H1 (cell line): ENCODE measurements around the gene USH2A. TPM values are rescaled to one million over a fixed set of nuclear protein-coding genes. Genes with fewer than 3 reads are reported as not detected.

Experiments
- CTCF ChIA-PET: fragments of 300-600 bp; sonication (Branson Sonifier 250); formaldehyde crosslinking; loops from one replicate; lab custom pipeline; 2021; ENCODE audit not compliant: partially characterized antibody; lab: Charles Lee
- POLR2A ChIA-PET: fragments of 300-600 bp; sonication (Branson Sonifier 250); formaldehyde crosslinking; loops from one replicate; lab custom pipeline; 2021; ENCODE audit warnings: inconsistent platforms; ENCODE audit not compliant: partially characterized antibody; lab: Charles Lee
- DNase-seq, 2 experiments: peaks; one replicate each; pipeline versions ENCODE4 v3.0.0 to v3.0.0-alpha.2; 2010 to 2022; ENCODE audit warnings: low spot score in 2 of 2, low read depth in 1 of 2, mixed read lengths in 1 of 2
- FAIRE-seq: peaks from 2 replicates; lab custom pipeline; 2011; peaks lifted over from hg19 to GRCh38; lab: Jason Lieb, UNC
- H2AFZ ChIP-seq: 2 replicates; pipeline ENCODE4 v1.8.1; 2012; ENCODE audit warnings: low read length, inconsistent platforms
- H2AK5ac ChIP-seq: 2 replicates; pipeline ENCODE4 v1.6.1; 2013; ENCODE audit warnings: low read depth, low read length
- H2BK120ac ChIP-seq: replicated peaks from 2 replicates; pipeline ENCODE3; 2013; ENCODE audit warnings: low read depth, low read length, inconsistent platforms
- H2BK12ac ChIP-seq: 2 replicates; pipeline ENCODE4 v1.6.1; 2013; ENCODE audit warnings: low read depth, low read length
- H2BK15ac ChIP-seq: 2 replicates; pipeline ENCODE4 v1.6.1; 2013; ENCODE audit warnings: low read length
- H2BK20ac ChIP-seq: 2 replicates; pipeline ENCODE4 v1.6.1; 2013; ENCODE audit warnings: low read length
- H2BK5ac ChIP-seq: 2 replicates; pipeline ENCODE4 v1.6.1; 2013; ENCODE audit warnings: low read depth, low read length
- H3K14ac ChIP-seq: 2 replicates; pipeline ENCODE4 v1.6.1; 2013; ENCODE audit warnings: inconsistent platforms; ENCODE audit not compliant: insufficient read length
- H3K18ac ChIP-seq: 2 replicates; pipeline ENCODE4 v1.6.1; 2013; ENCODE audit warnings: low read length; ENCODE audit errors: extremely low read depth
- H3K23ac ChIP-seq: 2 replicates; pipeline ENCODE4 v1.6.1; 2013; ENCODE audit warnings: inconsistent platforms; ENCODE audit not compliant: insufficient read length
- H3K23me2 ChIP-seq: 2 replicates; pipeline ENCODE4 v1.6.1; 2013; ENCODE audit warnings: low read depth, low read length
- H3K27ac ChIP-seq: 2 replicates; pipeline ENCODE4 v1.6.1; 2011; ENCODE audit warnings: low read depth, low read length, inconsistent platforms
- H3K27me3 ChIP-seq, 4 experiments: replicated peaks in 1 of 4; 1 replicate in 1 of 4; 2 replicates in 3 of 4; pipeline versions ENCODE4 v1.6.1 to v1.8.1; 2011 to 2013; ENCODE audit warnings: low read length in 3 of 4, mild to moderate bottlenecking in 3 of 4, inconsistent platforms in 2 of 4, mixed read lengths in 2 of 4, moderate library complexity in 1 of 4; ENCODE audit not compliant: control insufficient read depth in 3 of 4, insufficient read depth in 3 of 4; ENCODE audit errors: extremely low read depth in 1 of 4
- H3K36me3 ChIP-seq, 4 experiments: 2 replicates each; pipeline versions ENCODE4 v1.6.1 to v1.8.1; 2011 to 2013; ENCODE audit warnings: mild to moderate bottlenecking in 4 of 4, low read length in 3 of 4, moderate library complexity in 2 of 4, control low read depth in 1 of 4, inconsistent platforms in 1 of 4; ENCODE audit not compliant: insufficient read depth in 4 of 4, control insufficient read depth in 2 of 4
- H3K4ac ChIP-seq: replicated peaks from 2 replicates; pipeline ENCODE3; 2013; ENCODE audit warnings: low read length, low read depth, mixed read lengths, inconsistent platforms; ENCODE audit not compliant: insufficient read length
- H3K4me1 ChIP-seq, 4 experiments: replicated peaks in 1 of 4; 1 replicate in 1 of 4; 2 replicates in 3 of 4; pipeline versions ENCODE4 v1.6.1 to v1.8.1; 2011 to 2013; ENCODE audit warnings: low read length in 3 of 4, inconsistent platforms in 2 of 4, mixed read lengths in 1 of 4; ENCODE audit not compliant: insufficient read depth in 4 of 4, control insufficient read depth in 3 of 4
- H3K4me2 ChIP-seq, 2 experiments: 2 replicates each; pipeline versions ENCODE4 v1.6.1 to v1.8.1; 2011 to 2013; ENCODE audit warnings: low read depth in 2 of 2, low read length in 2 of 2, control low read depth in 1 of 2, inconsistent platforms in 1 of 2, mild to moderate bottlenecking in 1 of 2; ENCODE audit not compliant: insufficient read depth in 1 of 2
- H3K4me3 ChIP-seq, 4 experiments: fragments of 200-600, 300-600 bp in 1 of 4; sonication (generic), shearing (Covaris generic), sonication (Bioruptor Twin) in 1 of 4; 2 replicates each; pipeline versions ENCODE4 v1.5.1 to v1.8.1; 2011 to 2016; ENCODE audit warnings: low read length in 4 of 4, low read depth in 3 of 4, control low read depth in 2 of 4, inconsistent platforms in 2 of 4, mild to moderate bottlenecking in 2 of 4, mixed read lengths in 1 of 4, moderate library complexity in 1 of 4; ENCODE audit not compliant: insufficient read depth in 2 of 4; ENCODE audit errors: extremely low read depth in 1 of 4
- H3K56ac ChIP-seq: replicated peaks from 2 replicates; pipeline ENCODE3; 2013; ENCODE audit warnings: low read depth, mild to moderate bottlenecking, mixed read lengths, low read length, inconsistent platforms; ENCODE audit not compliant: insufficient read length
- H3K79me1 ChIP-seq: 2 replicates; pipeline ENCODE4 v1.6.1; 2013; ENCODE audit warnings: low read depth, low read length, control low read depth
- H3K79me2 ChIP-seq, 2 experiments: 2 replicates each; pipeline versions ENCODE4 v1.6.1 to v1.8.1; 2012 to 2013; ENCODE audit warnings: low read length in 2 of 2, mild to moderate bottlenecking in 2 of 2, inconsistent platforms in 1 of 2; ENCODE audit not compliant: insufficient read depth in 2 of 2, control insufficient read depth in 1 of 2
- H3K9ac ChIP-seq, 4 experiments: replicated peaks in 1 of 4; 1 replicate in 1 of 4; 2 replicates in 3 of 4; pipeline versions ENCODE4 v1.6.1 to v1.8.1; 2011 to 2013; ENCODE audit warnings: low read depth in 3 of 4, low read length in 3 of 4, control low read depth in 2 of 4, mild to moderate bottlenecking in 2 of 4, moderate library complexity in 2 of 4, inconsistent platforms in 1 of 4; ENCODE audit errors: extremely low read depth in 1 of 4
- H3K9me3 ChIP-seq, 2 experiments: 2 replicates each; pipeline versions ENCODE4 v1.6.1 to v1.8.1; 2012 to 2013; ENCODE audit warnings: mild to moderate bottlenecking in 2 of 2, moderate library complexity in 2 of 2, control low read depth in 1 of 2, inconsistent platforms in 1 of 2, low read depth in 1 of 2, low read length in 1 of 2, mixed read lengths in 1 of 2; ENCODE audit not compliant: insufficient read depth in 2 of 2
- H4K20me1 ChIP-seq, 2 experiments: replicated peaks in 1 of 2; 2 replicates each; pipeline versions ENCODE3 to v1.8.1; 2011 to 2013; ENCODE audit warnings: inconsistent platforms in 2 of 2, low read length in 2 of 2, mild to moderate bottlenecking in 1 of 2; ENCODE audit not compliant: insufficient read depth in 2 of 2, control insufficient read depth in 1 of 2
- H4K5ac ChIP-seq: 2 replicates; pipeline ENCODE4 v1.6.1; 2013; ENCODE audit warnings: low read length, low read depth, mixed read lengths, inconsistent platforms; ENCODE audit not compliant: insufficient read length
- H4K8ac ChIP-seq: 2 replicates; pipeline ENCODE4 v1.8.0; 2013; ENCODE audit warnings: mild to moderate bottlenecking, moderate library complexity, low read length, inconsistent platforms; ENCODE audit not compliant: insufficient read depth; ENCODE audit errors: extremely low read depth
- H4K91ac ChIP-seq: replicated peaks from 2 replicates; pipeline ENCODE3; 2013; ENCODE audit warnings: low read length, mixed read lengths, inconsistent platforms; ENCODE audit not compliant: insufficient read length
- ASH2L ChIP-seq: fragments of 200-600, 300-600 bp; sonication (generic); IDR thresholded peaks from one replicate; pipeline ENCODE4 v1.7.1; 2017; ENCODE audit warnings: low read length
- CBX8 ChIP-seq: fragments of 300-800, 300-1000 bp; sonication (generic); IDR thresholded peaks from 2 replicates; pipeline ENCODE4 v1.7.1; 2016; ENCODE audit warnings: low read depth, low read length, borderline replicate concordance
- CTBP2 ChIP-seq: IDR thresholded peaks from 2 replicates; pipeline ENCODE4 v1.7.0; 2011; ENCODE audit warnings: borderline replicate concordance, mild to moderate bottlenecking, moderate library complexity, mixed read lengths, low read length; ENCODE audit not compliant: insufficient read depth, insufficient read length
- EP300 ChIP-seq, 2 experiments: IDR thresholded peaks; 1 replicate in 1 of 2; 2 replicates in 1 of 2; pipeline ENCODE4 v1.6.1; 2011 to 2012; ENCODE audit warnings: low read depth in 2 of 2, low read length in 2 of 2, mild to moderate bottlenecking in 2 of 2, borderline replicate concordance in 1 of 2, inconsistent platforms in 1 of 2, moderate library complexity in 1 of 2
- NRF1 ChIP-seq: IDR thresholded peaks from 2 replicates; pipeline ENCODE4 v1.6.1; 2011; ENCODE audit warnings: mild to moderate bottlenecking, low read depth, low read length, improper control_type of control experiment
- SP4 ChIP-seq: IDR thresholded peaks from 2 replicates; pipeline ENCODE4 v1.6.1; 2012; ENCODE audit warnings: low read length, inconsistent platforms
- TAF1 ChIP-seq: IDR thresholded peaks from 2 replicates; pipeline ENCODE4 v1.6.1; 2011; ENCODE audit warnings: mild to moderate bottlenecking, low read depth, low read length
- TAF7 ChIP-seq: optimal IDR thresholded peaks from 2 replicates; pipeline ENCODE3; 2011; ENCODE audit warnings: low read depth, mild to moderate bottlenecking, inconsistent platforms, low read length, moderate library complexity, borderline replicate concordance
- WGBS, 2 experiments: shearing (Covaris generic) in 1 of 2; methylation state at CpG; one replicate each; pipeline versions ENCODE4 v1.1.6 to v1.1.7; 2013 to 2015; ENCODE audit warnings: low lambda C conversion rate in 2 of 2, mixed read lengths in 2 of 2, inconsistent platforms in 1 of 2, low coverage in 1 of 2, missing lambda C conversion rate in 1 of 2; ENCODE audit not compliant: insufficient replicate concordance in 2 of 2, insufficient coverage in 1 of 2, insufficient read length in 1 of 2; ENCODE audit errors: extremely low coverage in 1 of 2, missing lambda C conversion rate in 1 of 2; 5-methylcytosine and 5-hydroxymethylcytosine counted together
- polyA plus RNA-seq, 7 experiments: library from polyadenylated mRNA; depleted of rRNA in 3 of 7; stranded (reverse) in 5 of 7; unstranded in 2 of 7; fragments of >200 nt in 5 of 7; fragments of 200-250 nt in 2 of 7; gene quantifications; 1 replicate in 5 of 7; 2 replicates in 1 of 7; 4 replicates in 1 of 7; pipeline versions ENCODE4 v1.2.1 to v1.2.3, GENCODE V29; 2011 to 2013; ENCODE audit warnings: missing spikeins in 2 of 7, mixed read lengths in 2 of 7
- total RNA-seq: library from RNA; stranded (reverse); fragmentation: NEBNext Ultra II Directional; extraction: Animal tissue kit (Norgen Biotek cat#: 25700); gene quantifications from 2 replicates; pipeline ENCODE4 v1.2.1, GENCODE V29; 2021

The USH2A gene
- total and polyA plus RNA-seq, 2 of the 8 experiments (the other 6 are each of a cell fraction or from before 2014, with no cell fraction given), result 0.02 to 0.17 TPM

DNA sequence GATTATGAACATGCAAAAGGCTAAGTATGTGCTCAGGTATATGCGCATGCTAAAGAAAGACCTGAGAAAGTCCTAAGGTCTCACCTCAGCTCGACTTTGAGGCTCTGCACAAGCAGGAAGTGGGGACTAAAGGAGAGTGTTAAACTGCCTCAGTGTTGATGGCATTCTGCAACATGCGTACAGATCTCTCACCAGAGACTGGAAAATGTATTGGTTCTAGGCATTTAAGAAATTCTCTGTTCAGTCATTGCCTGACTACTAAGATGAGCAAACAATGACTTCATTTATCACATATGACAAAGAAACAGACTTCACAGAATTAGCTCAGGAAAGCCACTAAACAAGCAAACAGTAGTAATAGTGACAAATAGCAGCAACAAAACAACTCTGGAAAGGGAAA is 90.8 kb downstream of the USH2A start:
- no peaks in the 10 kb centered on the region for H3K23me2 ChIP-seq
- H3K27me3 ChIP-seq, result no peaks in the 10 kb centered on the region
- ChIA-PET CTCF (interaction anchor here (0.8 kb wide), 1 partner anchor 234 kb away, joined by 3 read pairs; no protein-coding TSS in a partner anchor), POLR2A (no interaction called here)
- no peak for DNase-seq
- H2BK15ac ChIP-seq, result no peak overlapping the region
- H3K18ac ChIP-seq, result no peak overlapping the region
- no peak overlapping the region for H3K56ac ChIP-seq
- H3K23ac ChIP-seq, result no peak overlapping the region
- H4K91ac ChIP-seq, result no peak overlapping the region
- no peak overlapping the region for H2BK12ac ChIP-seq
- no peak overlapping the region for H2AFZ ChIP-seq
- H3K27ac ChIP-seq, result no peak overlapping the region
- H2BK5ac ChIP-seq, result no peak overlapping the region
- no peak overlapping the region for H3K4me2 ChIP-seq
- H3K79me1 ChIP-seq, result no peaks in the 10 kb centered on the region
- no peak overlapping the region for H3K4me3 ChIP-seq
- no peak overlapping the region for H4K8ac ChIP-seq
- H3K9me3 ChIP-seq, result peaks cover 0 to 5% of the 10 kb centered on the region in 2 experiments; a peak in 1 of 4 replicates
- no peaks in the 10 kb centered on the region for H4K20me1 ChIP-seq
- H3K36me3 ChIP-seq, result no peaks in the 10 kb centered on the region
- H4K5ac ChIP-seq, result no peak overlapping the region
- H3K9ac ChIP-seq, result no peak overlapping the region
- H3K14ac ChIP-seq, result no peak overlapping the region
- H2BK20ac ChIP-seq, result no peak overlapping the region
- H3K4me1 ChIP-seq, result no peaks in the 10 kb centered on the region
- no peak overlapping the region for H3K4ac ChIP-seq
- H2BK120ac ChIP-seq, result no peak overlapping the region
- TF ChIP-seq CTBP2 (no peak), SP4 (no peak), TAF1 (no peak), NRF1 (no peak), EP300 (IDR thresholded peaks at IDR 0.05; ENCODE audit: borderline replicate concordance in 1 of 2, low read depth in 2 of 2, low read length in 2 of 2) (no peak), TAF7 (no peak), ASH2L (no peak), CBX8 (no peak)
- H2AK5ac ChIP-seq, result no peak overlapping the region
- 92% methylated on average over 3 of the region's 3 CpGs; no CpG with 5 or more reads in 1 of the 2 experiments for WGBS, 2 experiments
- FAIRE-seq, result no peak
- H3K79me2 ChIP-seq, result no peaks in the 10 kb centered on the region
